HAP-1 (cell line): ENCODE data around the gene TSC22D1.
A peak's percentile ranks its signal among the peaks of the same experiment; 100 is the strongest.

Experiments
- DNase-seq, 2 experiments: peaks; one replicate each; pipeline ENCODE4 v3.0.0-alpha.2; 2016 to 2020; ENCODE audit warnings: low spot score in 2 of 2
- H3K27me3 ChIP-seq: fragments of 250-450 bp; sonication (Bioruptor Pico); 2 replicates; pipeline ENCODE4 v1.5.1; 2020; ENCODE audit warnings: low read depth, mild to moderate bottlenecking, moderate library complexity
- H3K36me3 ChIP-seq: fragments of 250-450 bp; sonication (Bioruptor Pico); replicated peaks from 2 replicates; pipeline ENCODE4 v1.5.1; 2020; ENCODE audit warnings: mild to moderate bottlenecking
- H3K4me1 ChIP-seq: fragments of 250-450 bp; sonication (Bioruptor Pico); 2 replicates; pipeline ENCODE4 v1.5.1; 2020; ENCODE audit warnings: mild to moderate bottlenecking
- H3K4me3 ChIP-seq: fragments of 250-450 bp; sonication (Bioruptor Pico); 2 replicates; pipeline ENCODE4 v1.5.1; 2020; ENCODE audit warnings: mild to moderate bottlenecking, moderate library complexity
- H3K9me3 ChIP-seq: fragments of 250-450 bp; sonication (Bioruptor Pico); 2 replicates; pipeline ENCODE4 v1.5.1; 2020; ENCODE audit warnings: mild to moderate bottlenecking, moderate library complexity
- in situ Hi-C: fragments of 300-500 bp; cut with MboI; formaldehyde crosslinking; loops from 3 replicates; pipeline ENCODE4 v1.14.3; 2020; ENCODE audit warnings: low sequenced_read_pairs, inconsistent platforms, mixed read lengths

Gene TSC22D1

DNA sequence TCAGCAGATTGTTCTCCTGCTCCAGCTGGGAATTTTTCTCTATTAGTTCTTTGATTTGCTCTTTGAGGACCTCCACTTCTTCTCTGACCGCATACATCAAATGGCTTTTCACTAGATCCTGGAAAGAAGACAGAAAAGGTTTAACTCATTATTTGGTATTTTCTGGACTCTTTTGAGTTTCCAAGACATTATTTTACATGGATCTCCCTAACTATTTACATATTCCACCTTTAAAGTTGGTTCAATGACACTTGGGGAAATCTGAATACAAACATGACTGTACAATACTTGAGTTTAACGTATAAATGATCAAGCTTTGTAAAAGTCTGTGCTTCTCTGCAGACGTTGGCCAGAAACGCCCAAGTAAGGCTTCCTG, 141.4 kb downstream of the TSC22D1 start:
- peaks cover 12% of the 10 kb centered on the region for H3K4me1 ChIP-seq
- H3K4me3 ChIP-seq = peak overlapping the region; percentile 55
- peaks cover 20% of the 10 kb centered on the region for H3K36me3 ChIP-seq
- no peaks in the 10 kb centered on the region for H3K27me3 ChIP-seq
- in situ Hi-C loops = loop anchor here (10.0 to 25.0 kb wide), 2 partner anchors 372 to 530 kb away; no protein-coding TSS in a partner anchor
- no peaks in the 10 kb centered on the region for H3K9me3 ChIP-seq
- no peak for DNase-seq

DNA sequence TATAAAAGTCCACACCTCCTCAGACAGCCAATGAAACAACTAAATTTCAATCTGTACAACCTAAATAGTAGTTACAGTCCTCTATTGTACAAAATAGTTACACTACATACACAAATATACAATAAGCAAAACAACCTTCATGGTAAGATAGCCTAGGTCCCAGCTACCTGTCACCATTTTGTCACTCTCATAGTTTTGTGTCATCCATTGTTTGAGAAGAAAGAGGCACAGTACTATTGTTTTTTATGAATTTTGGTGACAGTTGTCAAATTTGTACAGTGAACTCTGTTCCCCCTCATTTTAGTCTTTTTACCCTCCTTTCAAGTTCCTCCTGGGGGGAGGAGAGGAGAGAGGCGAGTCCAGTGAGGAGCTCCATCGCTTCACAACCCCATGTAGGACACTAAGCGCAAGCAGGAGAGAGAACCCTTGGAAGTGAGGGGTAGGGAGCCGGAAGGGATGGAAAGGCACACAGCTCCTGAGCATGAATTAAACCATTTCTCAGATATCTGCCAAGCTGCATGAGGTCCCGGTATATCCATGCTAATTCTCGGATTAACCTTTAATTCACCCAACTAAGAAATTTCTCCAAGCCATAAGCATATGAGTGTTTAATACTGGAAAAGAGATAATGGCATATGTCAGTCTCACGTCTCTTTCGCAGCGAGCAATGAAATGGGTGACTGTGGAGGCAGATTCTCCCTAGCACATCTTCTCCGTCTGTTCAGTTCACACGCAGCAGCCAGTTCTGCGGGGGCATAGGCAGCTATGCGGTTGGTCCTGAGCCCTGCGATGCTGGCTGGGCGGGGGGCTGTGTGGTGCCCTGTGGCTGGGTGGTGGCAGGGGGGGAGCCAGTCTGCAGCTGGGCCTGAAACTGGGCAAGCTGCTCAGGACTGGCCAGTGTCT, 142.0 kb downstream of the TSC22D1 start:
- H3K4me3 ChIP-seq = no peak overlapping the region; the same call in 1 of the 2 replicates
- in situ Hi-C loops = loop anchor here (10.0 to 25.0 kb wide), 2 partner anchors 372 to 529 kb away; no protein-coding TSS in a partner anchor

DNA sequence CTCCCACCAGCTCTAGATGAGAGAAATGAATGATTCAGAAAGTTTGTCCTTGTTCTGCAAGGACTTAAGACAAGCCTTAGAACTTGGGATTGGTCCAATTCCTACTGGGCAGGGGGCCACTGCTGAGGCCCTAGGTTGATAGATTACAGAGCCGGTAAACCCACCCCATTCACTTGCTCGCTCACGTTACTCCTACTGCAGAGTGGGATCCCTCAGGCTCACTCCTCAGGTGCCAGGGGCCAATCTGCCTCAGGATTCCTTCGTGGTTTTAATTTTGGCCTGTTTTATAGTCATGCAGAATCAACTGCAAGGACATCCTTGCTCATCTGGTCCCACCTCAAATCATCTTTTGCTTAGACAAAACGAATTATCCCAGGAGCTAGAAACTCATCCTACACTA, 143.5 kb downstream of the TSC22D1 start:
- no peak for DNase-seq
- Histone ChIP-seq H3K4me3 (no peak overlapping the region), H3K27me3 (no peaks in the 10 kb centered on the region), H3K9me3 (no peaks in the 10 kb centered on the region), H3K36me3 (peaks cover 20% of the 10 kb centered on the region), H3K4me1 (peaks cover 9% of the 10 kb centered on the region)
- in situ Hi-C loops = loop anchor here (10.0 to 25.0 kb wide), 2 partner anchors 370 to 528 kb away; no protein-coding TSS in a partner anchor

More for the DNA sequence above, 142.0 kb downstream of the TSC22D1 start:
- H3K9me3 ChIP-seq = no peaks in the 10 kb centered on the region
- DNase-seq = no peak
- peaks cover 12% of the 10 kb centered on the region for H3K4me1 ChIP-seq
- peaks cover 20% of the 10 kb centered on the region for H3K36me3 ChIP-seq
- no peaks in the 10 kb centered on the region for H3K27me3 ChIP-seq

DNA sequence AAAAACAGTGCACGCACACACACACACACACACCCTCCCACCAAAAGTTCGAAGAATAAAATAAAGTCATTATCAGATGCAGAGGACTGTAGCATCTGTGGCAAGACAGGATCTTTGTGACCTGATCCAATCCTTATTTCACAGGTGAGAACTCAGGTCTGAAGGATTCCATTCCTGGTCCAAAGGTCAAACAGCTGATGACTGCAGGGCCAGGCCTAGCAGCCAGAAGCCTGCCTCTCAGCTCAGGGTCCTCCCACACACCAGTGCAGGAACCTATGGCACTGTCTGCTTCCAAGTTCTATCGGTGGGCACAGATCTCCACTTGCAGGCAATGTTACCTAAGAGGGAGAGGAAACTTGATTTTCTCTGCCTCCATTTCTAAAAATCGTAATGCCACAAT, 145.0 kb downstream of the TSC22D1 start:
- no peak overlapping the region for H3K4me3 ChIP-seq
- peaks cover 20% of the 10 kb centered on the region for H3K36me3 ChIP-seq
- DNase-seq = no peak
- H3K9me3 ChIP-seq = no peaks in the 10 kb centered on the region
- H3K4me1 ChIP-seq = peaks cover 5% of the 10 kb centered on the region; the same call in 1 of the 2 replicates
- no peaks in the 10 kb centered on the region for H3K27me3 ChIP-seq
- in situ Hi-C loops = loop anchor here (10.0 to 25.0 kb wide), 2 partner anchors 369 to 526 kb away; no protein-coding TSS in a partner anchor

DNA sequence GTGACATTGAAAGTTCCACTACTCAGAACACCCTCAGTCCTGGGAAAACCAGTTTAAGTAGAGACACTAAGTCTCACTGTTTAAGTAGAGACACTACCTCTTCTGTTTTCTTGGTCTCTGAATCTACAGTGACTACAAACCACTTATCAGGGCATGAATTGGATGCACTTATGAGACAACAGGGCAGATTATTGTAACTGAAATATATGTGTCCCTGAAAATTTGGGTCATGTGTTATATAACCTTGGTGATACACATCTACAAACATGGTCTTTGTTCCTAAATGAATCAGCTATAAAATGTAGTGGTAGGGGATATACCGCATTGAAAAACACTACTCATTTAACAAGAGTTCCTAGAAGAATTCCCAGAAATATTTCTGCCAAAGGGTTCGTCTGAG, 146.8 kb downstream of the TSC22D1 start:
- H3K4me3 ChIP-seq = no peak overlapping the region
- in situ Hi-C loops = loop anchor here (25.0 kb wide), 1 partner anchor 367 kb away; no protein-coding TSS in a partner anchor
- H3K4me1 ChIP-seq = 0 out of 2 replicates have a peak, but pooled peaks cover 2% of the 10 kb centered on the region
- H3K36me3 ChIP-seq = peaks cover 15% of the 10 kb centered on the region
- DNase-seq = no peak
- no peaks in the 10 kb centered on the region for H3K9me3 ChIP-seq
- no peaks in the 10 kb centered on the region for H3K27me3 ChIP-seq

DNA sequence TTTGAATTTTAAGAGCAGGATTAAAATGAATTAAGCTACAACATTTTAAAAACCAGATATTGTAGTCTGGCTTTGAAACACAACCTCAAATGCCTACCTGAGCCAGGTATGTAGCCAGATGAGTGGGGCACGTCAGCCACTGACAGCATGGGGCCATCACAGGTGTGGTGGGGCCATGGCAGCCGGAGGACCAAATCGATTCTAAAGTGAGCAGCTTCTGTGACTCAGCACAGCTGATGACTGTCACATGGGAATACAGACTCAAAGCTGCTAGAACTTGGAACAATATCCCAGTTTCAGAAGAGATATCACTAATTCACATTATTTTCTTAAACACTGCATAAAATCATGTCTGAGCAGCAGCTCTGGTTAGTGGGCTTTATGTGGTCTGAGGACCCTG, 149.7 kb downstream of the TSC22D1 start:
- Histone ChIP-seq H3K4me3 (no peak overlapping the region), H3K27me3 (no peaks in the 10 kb centered on the region), H3K4me1 (no peaks in the 10 kb centered on the region), H3K36me3 (no peaks in the 10 kb centered on the region), H3K9me3 (no peaks in the 10 kb centered on the region)
- no peak for DNase-seq
- in situ Hi-C loops = loop anchor here (25.0 kb wide), 1 partner anchor 364 kb away; no protein-coding TSS in a partner anchor

DNA sequence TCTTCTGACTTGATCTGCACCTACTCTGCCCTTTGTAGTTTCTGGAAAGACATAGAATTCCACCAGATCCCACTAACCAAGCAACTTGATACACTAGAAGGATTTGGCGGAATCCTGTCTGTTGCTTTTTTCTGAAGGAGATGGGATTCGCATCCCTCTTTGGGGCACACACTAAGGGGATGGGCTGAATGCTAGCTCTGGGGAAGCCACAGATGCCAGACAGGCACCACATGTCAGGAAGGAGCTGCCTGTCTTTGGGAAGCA, 150.4 kb downstream of the TSC22D1 start:
- H3K36me3 ChIP-seq = no peaks in the 10 kb centered on the region
- no peaks in the 10 kb centered on the region for H3K27me3 ChIP-seq
- no peak for DNase-seq
- no peaks in the 10 kb centered on the region for H3K4me1 ChIP-seq
- in situ Hi-C loops = loop anchor here (25.0 kb wide), 1 partner anchor 363 kb away; no protein-coding TSS in a partner anchor
- H3K4me3 ChIP-seq = no peak overlapping the region
- no peaks in the 10 kb centered on the region for H3K9me3 ChIP-seq

DNA sequence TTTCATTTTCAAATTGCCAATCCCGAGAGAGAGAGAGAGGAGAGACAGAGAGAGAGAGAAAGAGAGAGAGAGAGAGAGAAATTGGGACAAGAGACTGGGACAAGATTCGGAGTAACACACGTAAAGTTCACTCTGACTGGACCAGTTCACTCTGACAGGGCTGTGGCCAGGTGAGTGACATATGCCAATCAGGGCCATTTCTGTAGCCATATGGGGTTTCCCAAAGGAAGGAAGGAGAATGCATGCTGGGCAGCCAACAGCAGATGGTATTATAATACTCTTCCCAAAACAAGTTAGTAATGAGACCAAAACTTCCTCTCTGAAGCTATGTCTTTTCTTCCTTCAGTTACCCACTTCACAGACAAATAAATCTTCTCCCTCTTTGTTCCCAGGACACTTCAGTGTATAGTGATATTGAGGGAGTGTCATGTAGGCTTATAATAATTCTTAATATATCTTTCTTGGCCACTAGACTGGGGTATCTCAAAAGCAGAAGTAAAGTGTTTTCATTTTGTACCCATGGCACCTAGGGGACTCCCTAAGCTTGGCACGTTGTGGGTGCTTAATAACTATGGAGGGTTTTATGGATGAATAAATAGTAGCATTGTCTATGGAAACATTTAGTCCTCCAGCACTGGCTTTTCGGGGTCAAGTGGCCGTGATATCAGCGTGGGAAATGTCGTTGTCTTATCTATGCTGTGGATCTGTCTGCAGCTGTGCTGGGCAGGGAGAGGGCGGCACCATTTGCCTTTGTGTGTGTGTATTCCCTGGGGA, 150.9 kb downstream of the TSC22D1 start:
- Histone ChIP-seq H3K9me3 (no peaks in the 10 kb centered on the region), H3K4me3 (no peak overlapping the region), H3K4me1 (no peaks in the 10 kb centered on the region), H3K27me3 (no peaks in the 10 kb centered on the region), H3K36me3 (no peaks in the 10 kb centered on the region)
- DNase-seq = no peak
- in situ Hi-C loops = loop anchor here (25.0 kb wide), 1 partner anchor 363 kb away; no protein-coding TSS in a partner anchor

DNA sequence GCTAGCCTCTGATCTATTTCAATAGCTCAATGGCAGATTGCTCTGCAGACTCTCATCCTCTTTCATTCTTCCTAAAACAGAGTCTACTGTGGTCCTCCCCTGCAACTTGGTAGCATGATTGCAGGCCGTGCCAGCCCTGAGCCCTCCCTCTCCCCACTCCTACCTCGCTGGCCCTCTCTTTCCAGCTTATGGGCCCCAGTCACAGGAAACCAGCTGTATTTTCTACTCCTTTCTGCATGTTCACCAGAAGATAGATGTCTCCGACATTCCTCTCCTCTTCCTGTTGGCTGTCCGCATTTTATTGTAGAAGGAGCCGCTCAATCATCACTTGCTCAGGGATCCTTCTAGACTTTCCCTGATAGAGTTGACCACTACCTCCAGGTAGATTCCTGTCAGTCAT, 152.3 kb downstream of the TSC22D1 start:
- Histone ChIP-seq H3K36me3 (no peaks in the 10 kb centered on the region), H3K9me3 (no peaks in the 10 kb centered on the region), H3K4me3 (no peak overlapping the region), H3K27me3 (no peaks in the 10 kb centered on the region), H3K4me1 (no peaks in the 10 kb centered on the region)
- in situ Hi-C loops = no loop called here
- DNase-seq = no peak

DNA sequence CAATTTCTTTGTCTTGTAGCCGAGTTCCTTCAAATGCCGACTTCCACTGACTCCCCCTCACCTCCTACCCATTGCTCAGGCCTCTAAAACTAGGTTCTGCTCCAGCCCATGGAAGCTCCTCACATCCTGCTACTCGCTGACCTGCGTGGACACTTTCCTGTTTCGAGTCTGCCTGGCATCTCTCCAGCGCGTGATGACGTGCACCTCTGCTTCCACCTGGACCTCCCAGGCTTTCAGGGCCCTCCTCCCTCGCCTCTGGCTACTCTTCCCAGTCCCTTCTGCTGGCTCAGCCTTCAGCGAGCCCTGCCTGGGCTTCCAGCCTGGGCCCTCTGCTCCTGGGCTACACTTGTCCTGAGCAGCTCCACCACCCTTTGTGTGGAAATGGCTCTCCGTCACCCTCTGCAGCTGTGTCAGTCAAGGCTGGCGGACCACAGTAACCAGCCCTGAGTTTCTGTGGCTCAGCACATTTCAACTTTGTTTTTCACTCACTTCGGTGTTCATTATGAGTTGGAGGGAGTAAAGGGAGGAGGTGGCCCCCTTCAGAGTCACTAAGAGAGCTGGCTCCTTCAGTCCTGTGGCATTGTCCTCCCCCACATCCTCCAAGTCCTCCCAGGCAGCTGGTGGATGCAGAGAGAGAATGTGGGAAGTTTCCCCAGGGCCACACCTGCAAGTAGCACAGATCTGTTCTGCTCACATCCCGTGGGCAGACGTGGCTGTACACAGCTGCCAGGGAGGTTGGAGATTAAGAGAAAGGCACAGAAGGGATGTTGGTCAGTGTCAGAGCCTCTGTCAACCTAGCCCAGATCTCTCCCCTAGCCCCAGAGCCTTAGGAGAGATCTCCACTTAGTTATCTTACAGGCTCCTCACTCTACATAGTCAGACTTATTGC, 153.1 kb downstream of the TSC22D1 start:
- no peak for DNase-seq
- H3K36me3 ChIP-seq = no peaks in the 10 kb centered on the region
- H3K27me3 ChIP-seq = no peaks in the 10 kb centered on the region
- in situ Hi-C loops = no loop called here
- no peaks in the 10 kb centered on the region for H3K4me1 ChIP-seq
- no peak overlapping the region for H3K4me3 ChIP-seq
- H3K9me3 ChIP-seq = no peaks in the 10 kb centered on the region

DNA sequence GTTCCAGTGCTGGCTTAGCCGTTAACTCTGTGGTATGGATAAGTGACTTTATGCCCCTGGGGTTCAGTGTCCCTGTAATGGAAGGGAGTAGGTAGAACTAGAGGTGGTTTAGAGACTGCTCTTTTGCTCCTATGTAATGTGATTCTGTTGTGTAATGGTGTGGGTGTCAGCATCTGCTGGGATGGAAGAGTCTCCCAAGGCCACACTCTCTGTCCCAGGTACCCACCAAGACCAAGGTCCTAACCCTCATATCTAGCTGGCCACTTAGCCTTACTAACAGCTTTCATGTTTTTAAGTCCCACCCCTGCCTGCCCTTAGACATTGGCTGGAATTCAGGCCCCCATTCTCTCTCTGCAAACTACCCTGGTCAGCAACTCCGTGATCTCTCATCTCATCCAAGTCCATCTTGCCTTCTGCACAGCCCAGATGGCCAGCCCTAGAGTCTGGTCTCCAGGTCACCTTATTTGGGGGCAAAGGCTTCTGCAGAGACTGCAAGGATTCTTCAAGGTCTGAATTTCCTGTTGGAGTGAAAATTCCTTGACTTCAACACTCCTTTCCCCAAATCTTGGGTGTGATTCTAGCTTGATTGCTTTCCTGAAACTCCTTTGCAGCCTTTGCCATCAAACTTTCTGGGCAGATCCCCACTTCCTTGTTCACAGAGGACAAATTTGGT, 154.1 kb downstream of the TSC22D1 start:
- Histone ChIP-seq H3K9me3 (no peaks in the 10 kb centered on the region), H3K27me3 (no peaks in the 10 kb centered on the region), H3K4me3 (no peak overlapping the region), H3K4me1 (no peaks in the 10 kb centered on the region), H3K36me3 (no peaks in the 10 kb centered on the region)
- no peak for DNase-seq
- in situ Hi-C loops = no loop called here

DNA sequence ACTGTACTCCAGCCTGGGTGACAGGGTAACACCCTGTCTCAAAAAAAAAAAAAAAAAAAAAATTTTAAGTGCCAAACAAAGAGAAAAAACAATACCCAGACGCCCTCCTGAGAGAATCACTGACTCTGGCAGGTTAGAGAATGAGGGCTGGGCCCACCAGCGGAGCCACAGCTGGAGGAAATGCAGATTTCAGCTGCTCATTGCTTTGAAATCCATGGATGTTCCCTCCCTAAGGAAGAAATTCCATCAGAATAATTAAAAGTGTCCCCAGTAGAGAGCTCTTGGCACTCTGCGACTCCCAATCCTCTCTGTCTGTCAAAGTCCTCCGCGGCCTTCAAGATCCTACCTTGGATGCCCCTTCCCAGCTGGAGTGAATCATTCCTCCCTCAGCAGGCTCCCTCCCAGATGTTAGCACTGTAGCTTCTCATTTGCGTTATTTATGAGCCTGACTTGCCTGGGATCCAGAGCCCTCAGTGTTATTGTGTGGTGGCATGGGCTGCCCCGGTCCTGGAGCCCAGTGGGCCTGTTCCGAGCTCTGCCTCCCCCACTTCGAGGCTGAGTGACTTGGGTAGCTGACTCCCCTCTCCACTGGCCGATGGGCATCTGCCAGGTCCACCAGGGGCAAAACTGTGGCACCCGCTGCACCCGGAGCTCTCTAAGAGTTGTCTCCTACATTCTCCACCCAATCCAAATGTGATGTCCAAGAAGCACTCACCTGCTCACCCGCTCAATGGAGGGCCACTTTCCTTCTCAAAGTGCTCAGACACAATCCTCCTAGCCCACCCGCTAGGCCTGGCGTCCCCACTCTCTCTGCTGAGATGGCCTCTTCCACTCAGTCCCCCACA, 155.5 kb downstream of the TSC22D1 start:
- no peaks in the 10 kb centered on the region for H3K36me3 ChIP-seq
- H3K27me3 ChIP-seq = no peaks in the 10 kb centered on the region
- H3K4me1 ChIP-seq = no peaks in the 10 kb centered on the region
- in situ Hi-C loops = no loop called here
- no peak for DNase-seq
- no peaks in the 10 kb centered on the region; the same call in 1 of the 2 replicates for H3K9me3 ChIP-seq
- H3K4me3 ChIP-seq = no peak overlapping the region
